ENCODE data around the gene GGA1.

Gene GGA1

GRCh38 chr22:37674951-37675929, 66.6 kb downstream of the GGA1 start, which contains the start of gene LGALS1:
Gene LGALS1, plus strand, starts transcription at chr22:37675636. Its CDS starts 67 bp downstream, at chr22:37675703.
- Histone ChIP-seq H3K4me3 (ENCODE audit: low read depth in 1 of 2, low read length in 2 of 2) (peak within 1 kb of the TSS in 1 of 2 experiments; percentile 62; a peak in 1 of 4 replicates), H3K4me1 (ENCODE audit: insufficient read depth, low read length) (peaks cover 44% of the 10 kb centered on the region), H4K20me1 (ENCODE audit: insufficient read depth, low read length) (no peaks in the 10 kb centered on the region), H3K27me3 (ENCODE audit: insufficient read depth, low read length, poor library complexity) (no peaks in the 10 kb centered on the region), H3K36me3 (ENCODE audit: insufficient read depth, low read length) (no peaks in the 10 kb centered on the region), H3K27ac (ENCODE audit: low read length) (peak within 1 kb of the TSS; percentile 76), H2AFZ (ENCODE audit: low read depth, low read length) (no peak within 1 kb of the TSS), H3K9ac (ENCODE audit: low read depth, low read length) (peak within 1 kb of the TSS; percentile 46; the same call in 1 of the 2 replicates), H3K79me2 (ENCODE audit: insufficient read depth, low read length) (no peaks in the 10 kb centered on the region), H3K9me3 (ENCODE audit: insufficient read depth, low read length, severe bottlenecking) (no peaks in the 10 kb centered on the region), H3K4me2 (ENCODE audit: insufficient read depth, low read length) (peak within 1 kb of the TSS; percentile 88; the same call in 1 of the 2 replicates)
- peak; percentile 28 for DNase-seq
- no peak for ATAC-seq (ENCODE audit: insufficient read depth, low read depth)
- no peak for TF ChIP-seq EZH2 (IDR thresholded peaks at IDR 0.05; ENCODE audit: borderline replicate concordance, low read depth, low read length, severe bottlenecking)
- TF ChIP-seq CTCF (IDR thresholded peaks at IDR 0.05; ENCODE audit: borderline replicate concordance, extremely low read depth, low read length, poor library complexity, severe bottlenecking) = no peak

GRCh38 chr22:37675930-37676735, 67.5 kb downstream of the GGA1 start:
- Histone ChIP-seq H2AFZ (ENCODE audit: low read depth, low read length) (no peak overlapping the region), H3K79me2 (ENCODE audit: insufficient read depth, low read length) (no peaks in the 10 kb centered on the region), H3K4me1 (ENCODE audit: insufficient read depth, low read length) (peaks cover 41% of the 10 kb centered on the region), H3K9ac (ENCODE audit: low read depth, low read length) (peak overlapping the region; percentile 46), H3K9me3 (ENCODE audit: insufficient read depth, low read length, severe bottlenecking) (no peaks in the 10 kb centered on the region), H3K27me3 (ENCODE audit: insufficient read depth, low read length, poor library complexity) (no peaks in the 10 kb centered on the region), H3K4me3 (ENCODE audit: low read depth in 1 of 2, low read length in 2 of 2) (peak overlapping the region in 1 of 2 experiments; percentile 62; a peak in 1 of 4 replicates), H3K27ac (ENCODE audit: low read length) (peak overlapping the region; percentile 76), H3K4me2 (ENCODE audit: insufficient read depth, low read length) (peak overlapping the region; percentile 88), H3K36me3 (ENCODE audit: insufficient read depth, low read length) (no peaks in the 10 kb centered on the region), H4K20me1 (ENCODE audit: insufficient read depth, low read length) (no peaks in the 10 kb centered on the region)
- DNase-seq = no peak
- ATAC-seq (ENCODE audit: insufficient read depth, low read depth) = no peak
- TF ChIP-seq EZH2 (IDR thresholded peaks at IDR 0.05; ENCODE audit: borderline replicate concordance, low read depth, low read length, severe bottlenecking) (no peak), CTCF (IDR thresholded peaks at IDR 0.05; ENCODE audit: borderline replicate concordance, extremely low read depth, low read length, poor library complexity, severe bottlenecking) (no peak)

- H3K4me3 ChIP-seq (ENCODE audit: low read depth in 1 of 2, low read length in 2 of 2) = peak overlapping the region; percentile 20 to 62; a peak in 3 of 4 replicates
- peak; percentile 87 for ATAC-seq (ENCODE audit: insufficient read depth, low read depth)
- H3K9me3 ChIP-seq (ENCODE audit: insufficient read depth, low read length, severe bottlenecking) = no peaks in the 10 kb centered on the region
- no peaks in the 10 kb centered on the region for H3K79me2 ChIP-seq (ENCODE audit: insufficient read depth, low read length)
- peak overlapping the region; percentile 46 for H3K9ac ChIP-seq (ENCODE audit: low read depth, low read length)
- peak overlapping the region; percentile 90 for H2AFZ ChIP-seq (ENCODE audit: low read depth, low read length)
- H3K27ac ChIP-seq (ENCODE audit: low read length) = peak overlapping the region; percentile 88
- peak; percentile 95 for DNase-seq
- no peaks in the 10 kb centered on the region for H3K27me3 ChIP-seq (ENCODE audit: insufficient read depth, low read length, poor library complexity)
- TF ChIP-seq EZH2 (IDR thresholded peaks at IDR 0.05; ENCODE audit: borderline replicate concordance, low read depth, low read length, severe bottlenecking) (no peak), CTCF (IDR thresholded peaks at IDR 0.05; ENCODE audit: borderline replicate concordance, extremely low read depth, low read length, poor library complexity, severe bottlenecking) (no peak)
- H3K4me2 ChIP-seq (ENCODE audit: insufficient read depth, low read length) = peak overlapping the region; percentile 88
- H3K36me3 ChIP-seq (ENCODE audit: insufficient read depth, low read length) = no peaks in the 10 kb centered on the region
- no peaks in the 10 kb centered on the region for H4K20me1 ChIP-seq (ENCODE audit: insufficient read depth, low read length)
- H3K4me1 ChIP-seq (ENCODE audit: insufficient read depth, low read length) = peaks cover 39% of the 10 kb centered on the region
Measured at GRCh38 chr22:37676736-37677492, 68.3 kb downstream of the GGA1 start.

All from DND-41 (cell line).